KMS-11 (cell line): Measurements from ENCODE around the gene DTX3L.

Source experiments
- H2AFZ ChIP-seq: fragments of 200-600 bp; sonication (generic); 2 replicates; pipeline ENCODE4 v1.6.1; 2016; ENCODE audit warnings: antibody characterized with exemption, mixed run types, low read depth
- H3K27ac ChIP-seq: fragments of 200-600 bp; sonication (generic); 2 replicates; pipeline ENCODE4 v1.6.1; 2016; ENCODE audit warnings: mild to moderate bottlenecking, mixed run types
- H3K27me3 ChIP-seq: fragments of 200-600 bp; sonication (generic); 2 replicates; pipeline ENCODE4 v1.6.1; 2017; ENCODE audit warnings: mild to moderate bottlenecking, low read depth, mixed run types, moderate library complexity; ENCODE audit not compliant: insufficient read depth
- H3K36me3 ChIP-seq: fragments of 200-600 bp; sonication (generic); 2 replicates; pipeline ENCODE4 v1.6.1; 2017; ENCODE audit warnings: mild to moderate bottlenecking, mixed run types; ENCODE audit not compliant: insufficient read depth
- H3K4me1 ChIP-seq: fragments of 200-600 bp; sonication (generic); 2 replicates; pipeline ENCODE4 v1.6.1; 2016; ENCODE audit warnings: mild to moderate bottlenecking, low read depth, mixed run types; ENCODE audit not compliant: poor library complexity, severe bottlenecking
- H3K4me2 ChIP-seq: fragments of 200-600 bp; sonication (generic); 2 replicates; pipeline ENCODE4 v1.7.0; 2016; ENCODE audit warnings: mild to moderate bottlenecking, mixed run types
- H3K4me3 ChIP-seq: fragments of 200-600 bp; sonication (generic); IDR thresholded peaks from 2 replicates; pipeline ENCODE4 v1.6.1; 2017; ENCODE audit warnings: low read depth, low read length, mixed read lengths; ENCODE audit not compliant: insufficient read depth
- H3K79me2 ChIP-seq: fragments of 200-600 bp; sonication (generic); 2 replicates; pipeline ENCODE4 v1.6.1; 2016; ENCODE audit warnings: low read depth, mixed run types; ENCODE audit not compliant: insufficient read depth
- H3K9ac ChIP-seq: fragments of 200-600 bp; sonication (generic); 2 replicates; pipeline ENCODE4 v1.6.1; 2016; ENCODE audit warnings: mild to moderate bottlenecking, mixed run types
- H4K20me1 ChIP-seq: fragments of 200-600 bp; sonication (generic); 2 replicates; pipeline ENCODE4 v1.6.1; 2016; ENCODE audit warnings: mild to moderate bottlenecking, mixed run types; ENCODE audit not compliant: insufficient read depth
- TF ChIP-seq, protein P1 (sequence below): fragments of 200-600 bp; sonication (generic); conservative IDR thresholded peaks from 2 replicates; pipeline ENCODE4 v1.6.1; 2017; ENCODE audit warnings: low read depth, mild to moderate bottlenecking, antibody characterized with exemption, low read length, moderate library complexity, mixed read lengths

DTX3L gene

GRCh38 chr3:122590610-122591009 lies 26.5 kb downstream of the DTX3L start:
- Histone ChIP-seq H3K9ac (no peak overlapping the region), H4K20me1 (no peaks in the 10 kb centered on the region), H3K36me3 (no peaks in the 10 kb centered on the region), H3K27me3 (no peaks in the 10 kb centered on the region), H2AFZ (no peak overlapping the region), H3K4me2 (no peak overlapping the region), H3K4me1 (no peaks in the 10 kb centered on the region), H3K4me3 (no peak overlapping the region), H3K79me2 (no peaks in the 10 kb centered on the region), H3K27ac (no peak overlapping the region)
- TF ChIP-seq, protein P1, sequence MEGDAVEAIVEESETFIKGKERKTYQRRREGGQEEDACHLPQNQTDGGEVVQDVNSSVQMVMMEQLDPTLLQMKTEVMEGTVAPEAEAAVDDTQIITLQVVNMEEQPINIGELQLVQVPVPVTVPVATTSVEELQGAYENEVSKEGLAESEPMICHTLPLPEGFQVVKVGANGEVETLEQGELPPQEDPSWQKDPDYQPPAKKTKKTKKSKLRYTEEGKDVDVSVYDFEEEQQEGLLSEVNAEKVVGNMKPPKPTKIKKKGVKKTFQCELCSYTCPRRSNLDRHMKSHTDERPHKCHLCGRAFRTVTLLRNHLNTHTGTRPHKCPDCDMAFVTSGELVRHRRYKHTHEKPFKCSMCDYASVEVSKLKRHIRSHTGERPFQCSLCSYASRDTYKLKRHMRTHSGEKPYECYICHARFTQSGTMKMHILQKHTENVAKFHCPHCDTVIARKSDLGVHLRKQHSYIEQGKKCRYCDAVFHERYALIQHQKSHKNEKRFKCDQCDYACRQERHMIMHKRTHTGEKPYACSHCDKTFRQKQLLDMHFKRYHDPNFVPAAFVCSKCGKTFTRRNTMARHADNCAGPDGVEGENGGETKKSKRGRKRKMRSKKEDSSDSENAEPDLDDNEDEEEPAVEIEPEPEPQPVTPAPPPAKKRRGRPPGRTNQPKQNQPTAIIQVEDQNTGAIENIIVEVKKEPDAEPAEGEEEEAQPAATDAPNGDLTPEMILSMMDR: no peak

- H3K79me2 ChIP-seq: no peaks in the 10 kb centered on the region
- H3K27me3 ChIP-seq: no peaks in the 10 kb centered on the region
- no peaks in the 10 kb centered on the region for H3K4me1 ChIP-seq
- H4K20me1 ChIP-seq: no peaks in the 10 kb centered on the region
- H3K36me3 ChIP-seq: no peaks in the 10 kb centered on the region
- no peak overlapping the region for H2AFZ ChIP-seq
- H3K4me2 ChIP-seq: no peak overlapping the region
- no peak overlapping the region for H3K27ac ChIP-seq
- no peak overlapping the region for H3K9ac ChIP-seq
- TF ChIP-seq, protein P1: no peak
- H3K4me3 ChIP-seq: no peak overlapping the region
Observed at GRCh38 chr3:122594025-122594424, 29.9 kb downstream of the DTX3L start.

DNA sequence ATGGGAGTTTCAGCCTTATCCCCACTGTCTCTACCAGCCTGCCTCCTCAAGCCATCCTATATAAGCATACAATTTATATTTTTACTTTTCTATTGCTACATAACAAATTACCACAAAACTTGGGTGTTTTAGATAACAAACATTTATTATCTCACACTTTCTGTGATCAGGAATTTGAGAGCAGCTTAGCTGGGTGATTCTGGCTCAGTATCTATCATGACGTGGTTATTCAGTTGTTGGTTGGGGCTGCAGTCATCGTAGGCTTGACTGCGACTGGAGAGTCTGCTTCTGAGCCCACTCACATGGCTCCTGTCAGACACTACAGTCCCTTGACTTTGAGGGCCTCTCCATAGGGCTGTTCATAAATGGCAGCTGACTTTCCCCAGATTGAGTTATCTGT lies 34.0 kb downstream of the DTX3L start:
- Histone ChIP-seq H3K4me1 (no peaks in the 10 kb centered on the region), H3K4me2 (no peak overlapping the region), H3K9ac (no peak overlapping the region), H3K4me3 (no peak overlapping the region), H3K27me3 (no peaks in the 10 kb centered on the region), H2AFZ (no peak overlapping the region), H3K27ac (no peak overlapping the region), H3K36me3 (no peaks in the 10 kb centered on the region), H3K79me2 (no peaks in the 10 kb centered on the region), H4K20me1 (no peaks in the 10 kb centered on the region)
- TF ChIP-seq, protein P1: no peak

DNA sequence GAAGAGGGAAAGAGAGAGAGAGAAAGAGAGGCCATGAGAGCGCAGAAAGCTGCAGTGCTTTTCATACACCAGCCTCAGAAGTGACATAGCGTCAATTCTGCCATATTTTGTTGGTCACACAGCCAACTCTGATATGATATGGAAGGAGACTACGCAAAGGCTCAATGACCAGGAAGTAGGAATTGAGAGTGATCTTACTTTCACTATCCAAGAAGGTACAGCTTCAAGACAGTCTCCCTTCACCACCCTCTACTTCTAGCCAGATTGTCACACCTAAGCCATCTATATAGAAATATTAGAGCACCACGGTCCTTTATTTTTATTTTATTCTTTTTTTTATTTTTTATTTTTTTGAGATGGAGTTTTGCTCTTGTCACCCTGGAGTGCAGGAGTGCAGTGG lies 34.4 kb downstream of the DTX3L start:
- no peaks in the 10 kb centered on the region for H3K79me2 ChIP-seq
- TF ChIP-seq, protein P1: no peak

More for the DNA sequence above, 34.4 kb downstream of the DTX3L start:
- no peak overlapping the region for H3K9ac ChIP-seq
- H3K4me3 ChIP-seq: no peak overlapping the region
- H3K27ac ChIP-seq: no peak overlapping the region
- H3K27me3 ChIP-seq: no peaks in the 10 kb centered on the region
- H2AFZ ChIP-seq: no peak overlapping the region
- H3K36me3 ChIP-seq: no peaks in the 10 kb centered on the region
- H3K4me2 ChIP-seq: no peak overlapping the region
- no peaks in the 10 kb centered on the region for H3K4me1 ChIP-seq
- no peaks in the 10 kb centered on the region for H4K20me1 ChIP-seq
